Panc1 (cell line): ENCODE results near the gene GLS. TPM values are rescaled to one million over a fixed set of nuclear protein-coding genes. Genes with fewer than 3 reads are reported as not detected.

Experiments
- ATAC-seq: fragments of 200-7000 bp; cut with Tn5 transposase; 2 replicates; pipeline ENCODE4 v1.9.1; 2020; ENCODE audit warnings: mild to moderate bottlenecking, moderate library complexity
- BruUV-seq: library from RNA; stranded (reverse); fragments of 400-500 nt; replicated peaks from 2 replicates; lab custom pipeline; 2021; lab: Mats Ljungman, UMichigan
- CTCF ChIA-PET: fragments of 300-600 bp; sonication (Branson Sonifier 250); formaldehyde crosslinking; loops from one replicate; lab custom pipeline; 2022; ENCODE audit warnings: antibody characterized with exemption; lab: Charles Lee
- POLR2A ChIA-PET: fragments of 300-600 bp; sonication (Branson Sonifier 250); formaldehyde crosslinking; loops from one replicate; lab custom pipeline; 2022; ENCODE audit warnings: antibody characterized with exemption; lab: Charles Lee
- DNase-seq: peaks from one replicate; pipeline ENCODE4 v3.0.0-alpha.2; 2010; ENCODE audit warnings: low read depth, low spot score
- H3K27ac ChIP-seq: 2 replicates; pipeline ENCODE4 v1.5.1; 2011; ENCODE audit warnings: mild to moderate bottlenecking, low read length, inconsistent platforms
- H3K27me3 ChIP-seq: fragments of 200-500 bp; sonication (Bioruptor generic); 2 replicates; pipeline ENCODE4 v1.6.0; 2014; ENCODE audit warnings: low read length, inconsistent platforms; ENCODE audit not compliant: control insufficient read depth, insufficient read depth
- H3K36me3 ChIP-seq: fragments of 200-500 bp; sonication (Bioruptor generic); 2 replicates; pipeline ENCODE4 v1.5.1; 2014; ENCODE audit warnings: inconsistent platforms, mild to moderate bottlenecking, low read length, moderate library complexity; ENCODE audit not compliant: control insufficient read depth, insufficient read depth
- H3K4me1 ChIP-seq: 2 replicates; pipeline ENCODE4 v1.5.1; 2011; ENCODE audit warnings: inconsistent platforms, mild to moderate bottlenecking, low read length, moderate library complexity; ENCODE audit not compliant: control insufficient read depth, insufficient read depth
- H3K4me3 ChIP-seq, 2 experiments: 2 replicates each; pipeline ENCODE4 v1.5.1; 2011 to 2012; ENCODE audit warnings: low read depth in 2 of 2, low read length in 2 of 2, mild to moderate bottlenecking in 2 of 2, inconsistent platforms in 1 of 2, moderate library complexity in 1 of 2
- H3K9me3 ChIP-seq: fragments of 200-500 bp; sonication (Bioruptor generic); 2 replicates; pipeline ENCODE4 v1.5.1; 2014; ENCODE audit warnings: low read depth, mild to moderate bottlenecking, inconsistent platforms, low read length, moderate library complexity; ENCODE audit not compliant: control insufficient read depth, insufficient read depth
- POLR2AphosphoS5 ChIP-seq: IDR thresholded peaks from 2 replicates; pipeline ENCODE4 v1.6.1; 2012; ENCODE audit warnings: mild to moderate bottlenecking, low read depth, low read length, moderate library complexity
- SIN3A ChIP-seq: IDR thresholded peaks from 2 replicates; pipeline ENCODE4 v1.6.1; 2012; ENCODE audit warnings: low read depth, mild to moderate bottlenecking, low read length, moderate library complexity, borderline replicate concordance; ENCODE audit not compliant: insufficient read depth
- TCF7L2 ChIP-seq: IDR thresholded peaks from 2 replicates; pipeline ENCODE4 v1.6.1; 2011; ENCODE audit warnings: mild to moderate bottlenecking, low read depth, low read length, inconsistent platforms
- in situ Hi-C: cut with HindIII; loops from 2 replicates; pipeline ENCODE4 v1.10.0; 2016; ENCODE audit warnings: low sequenced_read_pairs, low pct_unique_long_range_greater_than_20kb
- intact Hi-C: fragments of 100-400 bp; cut with micrococcal nuclease; formaldehyde crosslinking; loops from one replicate; pipeline ENCODE4 v1.10.0; 2022; ENCODE audit not compliant: unreplicated experiment
- total RNA-seq: library from RNA; stranded (reverse); gene quantifications from one replicate; pipeline ENCODE4 v1.2.1, GENCODE V29; 2021; ENCODE audit not compliant: unreplicated experiment
- TF ChIP-seq, protein P1 (sequence below): fragments of 450-650 bp; IDR thresholded peaks from 2 replicates; pipeline ENCODE4 v1.5.1; 2017; ENCODE audit warnings: mild to moderate bottlenecking
- TF ChIP-seq, protein P2 (sequence below), 2 experiments: IDR thresholded peaks; 2 replicates each; pipeline ENCODE4 v1.6.1; 2011 to 2012; ENCODE audit warnings: low read depth in 2 of 2, control low read depth in 1 of 2, low read length in 1 of 2, mild to moderate bottlenecking in 1 of 2, moderate library complexity in 1 of 2; ENCODE audit not compliant: insufficient read depth in 1 of 2

Gene GLS
- total RNA-seq, 1 experiment from 2014 or later, result 93.9 TPM

DNA sequence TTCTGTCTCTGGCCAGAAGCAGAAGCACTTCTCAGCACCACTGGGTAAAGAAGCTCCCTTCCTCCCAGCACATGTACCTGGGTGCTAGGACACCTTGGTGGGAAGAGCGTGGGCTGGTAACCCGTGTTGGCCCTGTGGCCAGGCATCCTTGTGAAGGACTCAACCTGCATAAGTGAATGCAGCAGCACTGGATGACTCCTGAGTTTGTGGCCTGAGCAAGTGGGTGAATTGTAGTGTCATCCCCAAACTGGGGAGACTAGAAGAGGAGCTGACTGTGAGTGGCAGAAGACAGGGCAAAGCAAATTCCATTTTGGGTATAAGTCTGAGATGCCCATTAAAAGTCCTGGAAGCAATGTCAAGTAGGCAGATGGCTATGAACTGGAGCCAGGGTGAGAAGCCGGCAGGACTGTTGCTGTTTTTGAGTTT is 70.0 kb downstream of the GLS start:
- BruUV-seq, result no TSS peak
- Histone ChIP-seq H3K27ac (no peak overlapping the region), H3K36me3 (no peaks in the 10 kb centered on the region), H3K27me3 (no peaks in the 10 kb centered on the region), H3K4me1 (peaks cover 8% of the 10 kb centered on the region; the same call in 1 of the 2 replicates), H3K9me3 (no peaks in the 10 kb centered on the region), H3K4me3 (no peak overlapping the region)
- intact Hi-C loops, result no loop called here
- in situ Hi-C loops, result no loop called here
- ChIA-PET CTCF (no interaction called here), POLR2A (no interaction called here)
- no peak for DNase-seq
- peak; percentile 36; the same call in 1 of the 2 replicates for ATAC-seq
- TF ChIP-seq, protein P1, sequence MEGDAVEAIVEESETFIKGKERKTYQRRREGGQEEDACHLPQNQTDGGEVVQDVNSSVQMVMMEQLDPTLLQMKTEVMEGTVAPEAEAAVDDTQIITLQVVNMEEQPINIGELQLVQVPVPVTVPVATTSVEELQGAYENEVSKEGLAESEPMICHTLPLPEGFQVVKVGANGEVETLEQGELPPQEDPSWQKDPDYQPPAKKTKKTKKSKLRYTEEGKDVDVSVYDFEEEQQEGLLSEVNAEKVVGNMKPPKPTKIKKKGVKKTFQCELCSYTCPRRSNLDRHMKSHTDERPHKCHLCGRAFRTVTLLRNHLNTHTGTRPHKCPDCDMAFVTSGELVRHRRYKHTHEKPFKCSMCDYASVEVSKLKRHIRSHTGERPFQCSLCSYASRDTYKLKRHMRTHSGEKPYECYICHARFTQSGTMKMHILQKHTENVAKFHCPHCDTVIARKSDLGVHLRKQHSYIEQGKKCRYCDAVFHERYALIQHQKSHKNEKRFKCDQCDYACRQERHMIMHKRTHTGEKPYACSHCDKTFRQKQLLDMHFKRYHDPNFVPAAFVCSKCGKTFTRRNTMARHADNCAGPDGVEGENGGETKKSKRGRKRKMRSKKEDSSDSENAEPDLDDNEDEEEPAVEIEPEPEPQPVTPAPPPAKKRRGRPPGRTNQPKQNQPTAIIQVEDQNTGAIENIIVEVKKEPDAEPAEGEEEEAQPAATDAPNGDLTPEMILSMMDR, result no peak
- TF ChIP-seq SIN3A (no peak), POLR2AphosphoS5 (no peak), TCF7L2 (no peak)
- TF ChIP-seq, protein P2, sequence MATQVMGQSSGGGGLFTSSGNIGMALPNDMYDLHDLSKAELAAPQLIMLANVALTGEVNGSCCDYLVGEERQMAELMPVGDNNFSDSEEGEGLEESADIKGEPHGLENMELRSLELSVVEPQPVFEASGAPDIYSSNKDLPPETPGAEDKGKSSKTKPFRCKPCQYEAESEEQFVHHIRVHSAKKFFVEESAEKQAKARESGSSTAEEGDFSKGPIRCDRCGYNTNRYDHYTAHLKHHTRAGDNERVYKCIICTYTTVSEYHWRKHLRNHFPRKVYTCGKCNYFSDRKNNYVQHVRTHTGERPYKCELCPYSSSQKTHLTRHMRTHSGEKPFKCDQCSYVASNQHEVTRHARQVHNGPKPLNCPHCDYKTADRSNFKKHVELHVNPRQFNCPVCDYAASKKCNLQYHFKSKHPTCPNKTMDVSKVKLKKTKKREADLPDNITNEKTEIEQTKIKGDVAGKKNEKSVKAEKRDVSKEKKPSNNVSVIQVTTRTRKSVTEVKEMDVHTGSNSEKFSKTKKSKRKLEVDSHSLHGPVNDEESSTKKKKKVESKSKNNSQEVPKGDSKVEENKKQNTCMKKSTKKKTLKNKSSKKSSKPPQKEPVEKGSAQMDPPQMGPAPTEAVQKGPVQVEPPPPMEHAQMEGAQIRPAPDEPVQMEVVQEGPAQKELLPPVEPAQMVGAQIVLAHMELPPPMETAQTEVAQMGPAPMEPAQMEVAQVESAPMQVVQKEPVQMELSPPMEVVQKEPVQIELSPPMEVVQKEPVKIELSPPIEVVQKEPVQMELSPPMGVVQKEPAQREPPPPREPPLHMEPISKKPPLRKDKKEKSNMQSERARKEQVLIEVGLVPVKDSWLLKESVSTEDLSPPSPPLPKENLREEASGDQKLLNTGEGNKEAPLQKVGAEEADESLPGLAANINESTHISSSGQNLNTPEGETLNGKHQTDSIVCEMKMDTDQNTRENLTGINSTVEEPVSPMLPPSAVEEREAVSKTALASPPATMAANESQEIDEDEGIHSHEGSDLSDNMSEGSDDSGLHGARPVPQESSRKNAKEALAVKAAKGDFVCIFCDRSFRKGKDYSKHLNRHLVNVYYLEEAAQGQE (IDR thresholded peaks at IDR 0.05; ENCODE audit: insufficient read depth in 1 of 2, low read depth in 2 of 2, low read length in 1 of 2), result no peak

DNA sequence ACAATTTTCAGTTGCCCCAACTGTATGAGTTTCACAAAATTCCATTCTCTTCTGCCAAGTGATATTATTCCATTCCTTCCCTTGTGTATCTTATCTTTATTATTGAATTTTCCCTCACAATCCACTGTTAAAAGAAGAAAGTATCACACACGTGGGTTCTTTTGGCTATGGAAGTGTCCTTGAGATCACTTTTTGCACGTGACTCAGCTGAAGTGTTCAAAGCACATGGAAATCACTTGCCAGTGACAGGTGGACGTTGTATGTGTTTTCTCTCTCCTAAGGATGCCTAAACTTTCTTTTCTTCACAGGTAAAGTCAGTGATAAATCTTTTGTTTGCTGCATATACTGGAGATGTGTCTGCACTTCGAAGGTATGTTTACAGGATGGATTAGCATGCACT is 72.6 kb downstream of the GLS start:
- POLR2A ChIA-PET, result no interaction called here
- BruUV-seq, result no TSS peak
- Histone ChIP-seq H3K36me3 (no peaks in the 10 kb centered on the region), H3K9me3 (no peaks in the 10 kb centered on the region), H3K4me3 (no peak overlapping the region), H3K4me1 (no peaks in the 10 kb centered on the region; the same call in 1 of the 2 replicates), H3K27me3 (no peaks in the 10 kb centered on the region), H3K27ac (no peak overlapping the region)
- intact Hi-C loops (no loop called here), in situ Hi-C loops (no loop called here)
- CTCF ChIA-PET, result no interaction called here
- ATAC-seq (no peak), DNase-seq (no peak)
- TF ChIP-seq, protein P2 (IDR thresholded peaks at IDR 0.05; ENCODE audit: insufficient read depth in 1 of 2, low read depth in 2 of 2, low read length in 1 of 2), result no peak
- TF ChIP-seq TCF7L2, result no peak
- TF ChIP-seq, protein P1, result no peak
- TF ChIP-seq SIN3A, result no peak
- no peak for TF ChIP-seq POLR2AphosphoS5
